ENCODE data around the gene IMPG1.

GRCh38 chr6:75952128-75952527 lies 120.3 kb downstream of the IMPG1 start:
- TF ChIP-seq POLR2A (IDR thresholded peaks at IDR 0.05) = no peak
- TF ChIP-seq CTCF (IDR thresholded peaks at IDR 0.05) = no peak
- TF ChIP-seq POLR2AphosphoS5 (IDR thresholded peaks at IDR 0.05; ENCODE audit: insufficient read depth in 1 of 2, low read depth in 1 of 2) = no peak
